ENCODE measurements around the gene CACNA2D3. TPM values are rescaled to one million over a fixed set of nuclear protein-coding genes. Genes with fewer than 3 reads are reported as not detected.

The CACNA2D3 gene
- total and polyA plus RNA-seq, 4 donors = 0.38 to 2.5 (median 1.1) TPM

DNA sequence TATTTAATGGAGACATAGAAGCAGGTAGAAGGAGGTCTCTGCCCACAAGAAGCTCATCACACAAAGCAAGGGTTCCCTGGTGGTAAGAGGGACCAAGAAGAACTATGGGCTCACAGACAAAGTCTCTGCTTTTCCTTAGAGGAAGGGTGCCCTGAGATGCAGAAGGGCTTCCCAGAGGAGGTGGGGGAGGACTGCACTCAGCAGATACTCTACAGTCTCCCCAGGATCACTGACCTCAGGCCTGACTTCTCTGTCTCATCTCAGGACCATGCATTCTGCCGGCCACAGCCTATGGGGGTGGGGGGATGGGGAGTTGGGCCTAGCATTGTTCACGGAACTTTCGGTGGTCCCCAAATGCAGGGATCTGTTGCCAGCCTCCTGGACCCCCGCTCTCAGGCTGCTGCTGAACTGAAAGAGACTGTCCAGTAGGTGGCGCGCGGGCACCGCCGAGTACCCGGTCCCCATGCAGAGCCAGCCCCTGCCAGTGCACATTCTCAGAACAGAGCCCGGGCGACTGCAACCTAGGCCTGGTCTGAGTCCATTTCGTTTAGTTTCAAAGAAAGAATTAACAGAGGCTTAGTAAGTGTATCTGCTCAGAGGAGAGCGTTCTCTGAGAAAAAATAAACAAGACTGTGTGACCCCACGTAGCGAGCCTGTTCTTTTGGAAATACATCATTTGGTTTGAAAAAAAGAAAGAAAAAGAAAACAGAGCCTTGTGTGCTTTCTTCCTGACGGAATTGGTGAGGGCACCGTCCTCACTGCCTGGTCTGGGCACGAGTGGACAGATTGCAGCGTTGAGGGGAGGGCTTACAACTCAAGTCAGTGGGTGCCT is 731.4 kb downstream of the CACNA2D3 start:
- peak overlapping the region in 1 of 2 donors; percentile 26 for H3K9ac ChIP-seq (ENCODE audit: insufficient read depth in 1 of 2, low read length in 2 of 2)
- H3K36me3 ChIP-seq (ENCODE audit: control insufficient read depth in 4 of 4, insufficient read depth in 4 of 4, low read length in 4 of 4) = no peaks in the 10 kb centered on the region
- TF ChIP-seq, protein P1, sequence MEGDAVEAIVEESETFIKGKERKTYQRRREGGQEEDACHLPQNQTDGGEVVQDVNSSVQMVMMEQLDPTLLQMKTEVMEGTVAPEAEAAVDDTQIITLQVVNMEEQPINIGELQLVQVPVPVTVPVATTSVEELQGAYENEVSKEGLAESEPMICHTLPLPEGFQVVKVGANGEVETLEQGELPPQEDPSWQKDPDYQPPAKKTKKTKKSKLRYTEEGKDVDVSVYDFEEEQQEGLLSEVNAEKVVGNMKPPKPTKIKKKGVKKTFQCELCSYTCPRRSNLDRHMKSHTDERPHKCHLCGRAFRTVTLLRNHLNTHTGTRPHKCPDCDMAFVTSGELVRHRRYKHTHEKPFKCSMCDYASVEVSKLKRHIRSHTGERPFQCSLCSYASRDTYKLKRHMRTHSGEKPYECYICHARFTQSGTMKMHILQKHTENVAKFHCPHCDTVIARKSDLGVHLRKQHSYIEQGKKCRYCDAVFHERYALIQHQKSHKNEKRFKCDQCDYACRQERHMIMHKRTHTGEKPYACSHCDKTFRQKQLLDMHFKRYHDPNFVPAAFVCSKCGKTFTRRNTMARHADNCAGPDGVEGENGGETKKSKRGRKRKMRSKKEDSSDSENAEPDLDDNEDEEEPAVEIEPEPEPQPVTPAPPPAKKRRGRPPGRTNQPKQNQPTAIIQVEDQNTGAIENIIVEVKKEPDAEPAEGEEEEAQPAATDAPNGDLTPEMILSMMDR (IDR thresholded peaks at IDR 0.05; ENCODE audit: control extremely low read depth, extremely low read depth) = peak; percentile 57
- no peak overlapping the region for H3K27ac ChIP-seq (ENCODE audit: low read depth in 1 of 2, low read length in 1 of 2)
- peaks cover 0 to 2% (median 0%) of the 10 kb centered on the region in 4 donors for H3K9me3 ChIP-seq (ENCODE audit: control insufficient read depth in 4 of 4, insufficient read depth in 3 of 4, low read length in 3 of 4)
- 20 to 24% methylated on average over 20 of the region's 20 CpGs for WGBS, 2 donors
- peak; percentile 79 for ATAC-seq (ENCODE audit: insufficient read depth, low FRiP score)
- no peak overlapping the region for H3K4me3 ChIP-seq
- DNase-seq = peak; percentile 70 to 83 (median 77)
- H3K27me3 ChIP-seq (ENCODE audit: control insufficient read depth in 3 of 3, insufficient read depth in 3 of 3, low read length in 2 of 3) = peaks cover 0 to 33% (median 20%) of the 10 kb centered on the region in 3 donors
- H3K4me1 ChIP-seq (ENCODE audit: control insufficient read depth in 5 of 5, insufficient read depth in 5 of 5, low read length in 5 of 5) = peaks cover 0 to 10% (median 0%) of the 10 kb centered on the region in 5 donors

DNA sequence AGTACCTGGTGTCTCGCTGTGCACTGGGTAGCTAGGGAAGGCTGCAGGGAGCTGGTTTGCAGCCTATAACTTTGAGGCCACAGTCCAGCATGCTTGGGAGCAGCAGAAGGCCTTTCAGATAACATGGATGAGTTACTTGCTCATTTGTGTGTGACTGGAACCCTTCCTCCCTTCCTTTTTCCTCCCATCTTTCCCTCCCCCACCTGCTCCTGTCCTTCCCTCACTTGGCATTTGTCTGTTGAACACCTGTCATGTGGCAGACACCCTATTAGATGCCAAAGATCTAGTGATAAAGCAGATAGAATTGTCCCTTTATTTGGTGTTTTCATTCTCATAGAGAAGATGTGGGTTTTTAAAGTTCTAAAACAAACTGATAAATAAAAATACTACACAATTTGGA is 733.9 kb downstream of the CACNA2D3 start:
- DNase-seq = no peak
- no peak overlapping the region for H3K9ac ChIP-seq (ENCODE audit: insufficient read depth in 1 of 2, low read length in 2 of 2)
- H3K36me3 ChIP-seq (ENCODE audit: control insufficient read depth in 4 of 4, insufficient read depth in 4 of 4, low read length in 4 of 4) = no peaks in the 10 kb centered on the region
- no peak overlapping the region for H3K4me3 ChIP-seq
- ATAC-seq (ENCODE audit: insufficient read depth, low FRiP score) = no peak
- TF ChIP-seq, protein P1 (IDR thresholded peaks at IDR 0.05; ENCODE audit: control extremely low read depth, extremely low read depth) = no peak
- peaks cover 0 to 10% (median 0%) of the 10 kb centered on the region in 5 donors for H3K4me1 ChIP-seq (ENCODE audit: control insufficient read depth in 5 of 5, insufficient read depth in 5 of 5, low read length in 5 of 5)
- H3K27ac ChIP-seq (ENCODE audit: low read depth in 1 of 2, low read length in 1 of 2) = no peak overlapping the region
- H3K9me3 ChIP-seq (ENCODE audit: control insufficient read depth in 4 of 4, insufficient read depth in 3 of 4, low read length in 3 of 4) = no peaks in the 10 kb centered on the region
- H3K27me3 ChIP-seq (ENCODE audit: control insufficient read depth in 3 of 3, insufficient read depth in 3 of 3, low read length in 2 of 3) = peaks cover 0 to 24% (median 9%) of the 10 kb centered on the region in 3 donors
- 96% methylated on average over 1 of the region's 1 CpG for WGBS, 2 donors

DNA sequence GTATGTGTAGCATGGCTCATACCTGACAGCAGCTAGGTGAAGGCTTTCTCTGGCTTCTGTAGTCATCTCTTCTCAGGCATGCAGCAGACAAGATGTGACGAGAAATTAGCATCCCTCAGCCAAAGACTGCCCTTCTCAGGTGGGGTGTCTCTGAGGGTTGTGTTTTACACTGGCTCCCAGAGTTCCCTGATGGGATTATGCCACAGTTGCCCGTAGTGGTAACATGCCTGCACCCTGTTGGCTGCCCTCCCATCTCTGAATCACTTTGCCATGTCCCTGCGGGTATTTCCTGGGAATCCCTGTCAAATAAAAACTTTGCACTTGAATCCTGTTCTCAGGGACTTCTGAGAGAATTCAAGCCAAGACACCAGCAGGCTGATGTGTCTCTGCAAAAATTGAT is 735.0 kb downstream of the CACNA2D3 start:
- Histone ChIP-seq H3K9ac (ENCODE audit: insufficient read depth in 1 of 2, low read length in 2 of 2) (no peak overlapping the region), H3K4me3 (no peak overlapping the region), H3K9me3 (ENCODE audit: control insufficient read depth in 4 of 4, insufficient read depth in 3 of 4, low read length in 3 of 4) (no peaks in the 10 kb centered on the region), H3K36me3 (ENCODE audit: control insufficient read depth in 4 of 4, insufficient read depth in 4 of 4, low read length in 4 of 4) (no peaks in the 10 kb centered on the region), H3K4me1 (ENCODE audit: control insufficient read depth in 5 of 5, insufficient read depth in 5 of 5, low read length in 5 of 5) (peaks cover 0 to 10% (median 0%) of the 10 kb centered on the region in 5 donors), H3K27me3 (ENCODE audit: control insufficient read depth in 3 of 3, insufficient read depth in 3 of 3, low read length in 2 of 3) (peaks cover 0 to 21% (median 9%) of the 10 kb centered on the region in 3 donors), H3K27ac (ENCODE audit: low read depth in 1 of 2, low read length in 1 of 2) (no peak overlapping the region)
- 72 to 80% methylated on average over 3 of the region's 3 CpGs for WGBS, 2 donors
- no peak for DNase-seq
- TF ChIP-seq, protein P1 (IDR thresholded peaks at IDR 0.05; ENCODE audit: control extremely low read depth, extremely low read depth) = no peak
- ATAC-seq (ENCODE audit: insufficient read depth, low FRiP score) = no peak
